BE2C (cell line): ENCODE data around the gene TRPM4.

ENCODE experiments used
- DNase-seq: peaks from one replicate; pipeline ENCODE4 v3.0.0-alpha.2; 2020
- H3K27me3 ChIP-seq: fragments of 250-450 bp; sonication (Bioruptor Pico); 2 replicates; pipeline ENCODE4 v1.5.1; 2020; ENCODE audit warnings: mild to moderate bottlenecking
- H3K36me3 ChIP-seq: fragments of 250-450 bp; sonication (Bioruptor Pico); 2 replicates; pipeline ENCODE4 v1.5.1; 2020; ENCODE audit warnings: mild to moderate bottlenecking
- H3K4me1 ChIP-seq: fragments of 250-450 bp; sonication (Bioruptor Pico); 2 replicates; pipeline ENCODE4 v1.5.1; 2020
- H3K4me3 ChIP-seq: 2 replicates; pipeline ENCODE4 v1.5.1; 2011; ENCODE audit warnings: low read depth, low read length
- H3K9me3 ChIP-seq: fragments of 250-450 bp; sonication (Bioruptor Pico); 2 replicates; pipeline ENCODE4 v1.5.1; 2020
- CTCF ChIP-seq: IDR thresholded peaks from 2 replicates; pipeline ENCODE4 v1.5.1; 2012; ENCODE audit warnings: mild to moderate bottlenecking, low read depth, low read length

Gene TRPM4

GRCh38 chr19:49256691-49257090 is 99.1 kb downstream of the TRPM4 start:
- Histone ChIP-seq H3K9me3 (no peaks in the 10 kb centered on the region), H3K36me3 (no peaks in the 10 kb centered on the region), H3K27me3 (peaks cover 40% of the 10 kb centered on the region), H3K4me3 (no peak overlapping the region), H3K4me1 (no peaks in the 10 kb centered on the region)
- TF ChIP-seq CTCF: no peak
- no peak for DNase-seq
